GM18499 (cell line): ENCODE data around the gene MYO5A.
"Not testable (repeated sequence)": the region's sequence is repeated elsewhere in the genome, so short reads cannot be mapped to it uniquely, and the experiment has no call there.

Source experiments
- ATAC-seq: cut with Tn5 transposase; IDR thresholded peaks from one replicate; pipeline ENCODE4 v1.9.1; 2021; ENCODE audit warnings: moderate number of reproducible peaks; ENCODE audit not compliant: insufficient read depth, unreplicated experiment

Gene MYO5A

DNA sequence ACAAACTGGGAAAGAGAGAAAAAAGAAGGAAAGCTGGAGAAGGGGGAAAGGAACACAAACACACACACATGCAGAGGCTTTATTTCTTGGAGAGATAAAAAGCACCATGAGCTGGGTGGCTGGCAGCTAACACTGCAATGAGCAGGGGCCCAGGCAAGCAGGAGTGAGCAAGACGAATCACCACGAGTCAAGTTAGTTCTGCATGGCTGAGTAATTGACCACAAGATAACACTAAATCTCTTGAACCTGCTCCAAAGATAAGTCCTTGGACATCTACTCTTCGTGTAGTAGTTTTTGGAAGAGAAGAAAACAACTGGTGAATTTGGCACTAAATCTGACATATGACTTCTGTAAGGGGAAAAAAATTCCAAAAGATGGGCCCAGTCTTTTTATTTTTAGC, 100.9 kb downstream of the MYO5A start:
- no peak for ATAC-seq

DNA sequence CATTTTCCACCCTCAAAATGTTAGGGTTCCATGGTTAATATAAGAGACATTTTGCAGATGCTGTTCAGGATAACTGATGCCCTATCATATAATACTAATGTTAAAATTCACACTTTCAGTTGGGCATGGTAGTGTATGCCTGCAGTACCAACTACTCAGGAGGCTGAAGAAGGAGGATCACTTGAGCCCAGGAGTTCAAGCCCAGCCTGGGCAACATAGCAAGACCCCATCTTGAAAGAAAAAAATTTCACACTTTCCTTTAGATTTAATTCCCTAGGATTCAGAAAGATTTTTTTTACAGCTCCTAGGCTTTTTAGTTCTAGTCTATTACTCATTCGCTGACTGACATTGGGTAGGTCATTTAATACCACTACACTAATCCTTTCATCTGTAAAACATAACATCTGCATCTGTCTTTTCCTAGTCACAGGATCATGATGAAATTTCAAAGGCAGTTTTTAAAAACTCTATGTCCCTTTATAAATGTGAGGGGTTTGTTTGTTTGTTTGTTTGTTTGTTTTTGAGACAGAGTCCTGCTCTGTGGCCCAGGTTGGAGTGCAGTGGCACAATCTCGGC, 103.7 kb downstream of the MYO5A start:
- ATAC-seq, result no peak

DNA sequence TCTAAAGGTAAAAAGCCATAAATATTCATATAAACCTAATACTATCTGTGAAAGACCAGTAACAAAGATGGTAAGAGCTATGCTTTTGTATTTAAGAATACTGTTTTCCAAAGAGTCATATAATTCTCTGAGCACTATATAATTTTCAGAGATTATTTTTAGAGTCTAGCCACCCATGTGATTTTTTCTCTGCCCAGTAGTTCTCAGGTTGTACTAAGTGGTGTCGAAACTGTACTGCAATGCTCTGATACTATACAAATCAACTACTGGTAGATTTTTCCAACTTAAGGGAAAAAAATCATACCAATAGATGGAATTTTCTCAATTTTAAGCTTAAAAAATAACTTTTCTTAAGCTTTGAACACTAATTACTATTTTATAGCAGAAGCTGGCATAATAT, 104.8 kb downstream of the MYO5A start:
- ATAC-seq, result no peak

DNA sequence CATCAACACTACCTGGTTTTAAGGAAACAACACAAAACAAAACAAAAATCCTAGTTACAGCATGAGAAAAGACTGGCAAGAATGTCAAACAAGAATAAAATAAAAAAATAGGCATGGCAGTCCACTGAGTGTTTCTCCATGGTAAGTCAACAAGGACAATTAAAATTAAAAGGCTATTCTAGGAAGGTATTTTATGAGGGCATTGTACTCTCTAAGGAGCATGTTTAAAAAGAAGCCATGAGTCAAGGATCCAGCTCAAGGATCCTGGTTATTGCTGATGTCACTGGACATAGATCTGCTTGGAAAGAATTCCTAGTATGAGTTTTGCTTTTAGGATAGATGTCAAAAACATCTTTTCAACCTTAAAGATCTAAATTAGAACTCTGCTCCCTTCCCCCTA, 106.7 kb downstream of the MYO5A start:
- no peak for ATAC-seq

DNA sequence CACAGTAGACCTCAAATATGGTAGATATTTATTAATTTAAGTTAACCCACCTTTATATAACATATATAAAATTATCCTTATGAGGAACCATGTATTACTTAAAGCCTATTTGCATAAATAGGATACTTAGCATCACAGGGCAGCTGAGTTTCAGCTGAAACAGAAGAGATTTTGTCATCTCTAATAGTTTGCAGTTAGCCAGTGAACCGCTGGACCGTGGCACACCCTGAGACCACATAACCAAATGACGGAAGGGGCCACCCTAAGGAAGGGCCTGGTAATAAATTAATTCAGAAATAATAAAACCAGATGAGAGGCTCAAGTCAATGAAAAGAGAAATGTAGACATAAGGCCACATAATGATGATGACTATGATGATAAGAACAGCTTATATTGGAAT, 107.7 kb downstream of the MYO5A start:
- ATAC-seq, result no peak

DNA sequence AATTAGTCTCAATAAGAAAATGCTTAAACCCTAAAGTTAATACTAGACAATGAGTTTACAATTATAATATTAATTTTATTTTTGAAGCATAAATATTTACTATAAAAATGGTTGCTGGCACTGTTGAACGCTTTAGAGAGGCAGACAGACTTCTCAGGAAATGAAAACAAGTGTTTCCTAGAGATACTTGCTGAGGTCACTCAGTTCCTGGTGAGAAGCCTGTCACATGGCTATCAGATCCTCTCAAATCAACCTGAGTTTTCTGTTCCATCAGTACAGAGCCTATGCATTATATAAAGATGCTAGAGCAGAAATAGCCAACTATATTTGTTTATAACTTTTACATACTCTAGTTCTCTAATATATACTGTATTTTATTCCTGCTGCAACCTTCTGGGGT, 109.2 kb downstream of the MYO5A start:
- no peak for ATAC-seq

DNA sequence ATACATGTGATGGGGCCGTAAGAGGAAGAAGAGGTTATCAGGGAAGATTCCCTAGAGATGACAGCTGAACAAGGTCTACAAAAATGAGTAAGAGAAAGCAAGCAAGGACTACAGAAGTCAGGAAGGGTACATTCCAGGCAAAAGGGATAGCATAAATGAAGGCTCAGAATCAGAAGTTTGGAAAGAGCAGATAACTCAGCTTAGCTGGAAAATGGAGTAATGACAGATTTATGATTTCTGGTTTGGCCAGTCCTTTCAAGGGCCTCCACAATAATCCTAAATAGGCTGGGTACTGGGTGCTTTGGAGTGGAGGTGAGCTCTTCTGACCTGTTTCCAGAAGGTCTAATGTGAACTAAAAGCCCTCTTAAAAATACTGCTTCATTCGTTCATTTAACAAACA, 110.7 kb downstream of the MYO5A start:
- no peak for ATAC-seq

DNA sequence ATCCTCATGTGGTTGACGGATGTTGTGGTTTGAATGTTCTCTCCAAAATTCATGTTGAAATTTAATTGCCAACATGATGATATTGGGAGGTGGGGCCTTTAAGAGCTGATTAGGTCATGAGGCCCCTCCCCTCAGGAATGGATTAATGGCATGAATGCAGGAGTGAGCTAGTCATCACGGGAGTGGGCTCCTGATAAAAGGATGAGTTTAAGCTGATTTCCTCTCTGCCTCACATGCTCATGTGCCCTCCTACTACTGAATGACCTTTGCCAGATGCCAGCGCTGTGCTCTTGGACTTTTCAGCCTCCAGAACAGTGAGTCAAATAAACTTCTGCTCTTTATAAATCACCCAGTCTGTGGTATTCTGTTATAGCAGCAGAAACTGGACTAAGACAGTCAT, 111.2 kb downstream of the MYO5A start:
- ATAC-seq, result no peak

DNA sequence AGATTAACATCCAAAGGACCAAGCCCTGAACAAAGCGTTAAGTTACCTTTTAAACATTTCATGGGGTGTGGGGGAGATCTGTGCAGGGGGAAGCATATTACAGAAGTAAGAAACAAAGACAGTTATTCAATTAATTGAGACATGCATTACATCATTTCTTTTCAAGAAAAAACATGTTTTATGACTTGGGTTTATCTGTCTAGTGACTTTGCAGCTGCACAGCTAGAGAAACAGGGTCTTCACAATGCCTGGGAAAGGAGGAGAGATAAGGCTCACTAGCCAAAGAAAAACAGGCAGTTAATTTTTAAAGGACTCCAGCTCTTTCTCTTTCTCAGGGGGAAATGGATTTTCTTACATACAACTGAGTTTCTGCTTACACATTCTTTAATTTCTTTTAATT, 112.1 kb downstream of the MYO5A start:
- not testable (repeated sequence) for ATAC-seq

DNA sequence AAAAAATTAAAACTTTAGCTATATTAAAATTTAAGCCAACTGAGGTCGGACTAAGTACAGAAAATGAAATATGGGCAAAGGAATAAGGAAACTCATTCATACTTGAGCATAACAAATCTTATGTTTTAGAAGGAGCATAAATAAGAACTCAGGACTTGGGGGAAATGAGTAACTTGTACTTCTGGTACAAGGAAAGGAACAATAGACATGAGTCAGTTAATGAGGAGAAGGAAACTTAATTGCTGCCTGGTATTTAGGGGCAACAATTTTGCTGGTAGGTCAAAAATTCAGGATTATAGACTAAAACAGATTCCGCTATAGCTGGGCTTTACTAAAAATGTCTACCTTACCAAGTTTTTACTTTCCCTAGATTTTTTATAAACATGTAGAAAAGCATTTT, 113.1 kb downstream of the MYO5A start:
- no peak for ATAC-seq

DNA sequence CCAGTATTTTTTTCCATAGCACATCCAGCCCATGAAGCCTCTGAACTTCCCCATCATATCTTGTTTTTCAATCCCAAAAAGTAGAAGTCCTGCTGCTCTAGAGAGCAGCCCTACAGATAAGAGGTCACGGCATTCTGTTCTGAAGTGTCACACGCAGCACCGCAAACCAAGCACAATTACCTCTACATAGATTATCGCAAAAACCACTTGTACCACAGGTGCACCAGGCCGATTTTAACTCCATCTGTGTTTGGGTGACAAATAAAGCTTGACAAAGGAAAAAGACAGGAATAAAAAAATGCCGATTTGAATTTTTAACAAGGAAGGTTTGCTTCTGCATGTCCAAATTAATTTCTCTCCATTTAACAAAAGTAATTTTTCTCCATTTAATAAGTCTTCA, 113.7 kb downstream of the MYO5A start:
- no peak for ATAC-seq

DNA sequence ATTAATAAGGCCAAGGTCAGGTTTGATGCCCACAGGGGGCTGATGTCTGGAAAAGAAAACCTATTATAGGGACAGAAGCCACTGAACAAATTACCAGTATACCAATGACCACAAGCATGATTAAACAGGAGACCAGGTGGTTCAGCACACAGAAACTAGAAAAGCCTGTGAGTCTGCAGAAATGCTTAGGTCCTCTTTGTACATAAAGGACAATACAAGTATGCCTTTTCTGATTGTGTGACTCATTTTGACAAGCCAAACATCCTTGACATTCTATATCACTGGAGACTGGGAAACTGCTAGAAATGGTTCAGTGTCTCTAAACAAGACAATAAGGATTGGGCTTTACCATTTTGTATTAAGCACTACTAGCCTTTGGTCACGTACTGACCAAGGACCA, 119.9 kb downstream of the MYO5A start:
- ATAC-seq, result no peak

DNA sequence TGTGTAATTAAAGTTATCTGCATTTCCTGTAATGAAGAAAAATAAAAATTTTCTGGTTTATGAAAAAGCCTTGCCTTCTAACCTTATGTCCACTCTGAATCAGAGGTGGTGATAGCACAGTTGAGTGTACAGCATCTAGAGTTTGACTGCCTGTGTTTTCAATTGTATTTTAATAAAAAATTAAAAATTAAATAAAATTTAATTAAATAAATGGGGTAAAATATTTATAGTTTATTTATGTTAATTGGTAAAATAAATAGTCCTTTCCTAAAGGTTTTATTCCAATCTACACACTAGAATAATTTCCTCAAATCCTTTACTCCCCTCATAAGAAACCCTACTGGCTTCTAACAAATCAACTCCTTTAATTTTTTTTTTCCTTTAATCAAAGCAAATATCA, 121.3 kb downstream of the MYO5A start:
- ATAC-seq, result no peak

DNA sequence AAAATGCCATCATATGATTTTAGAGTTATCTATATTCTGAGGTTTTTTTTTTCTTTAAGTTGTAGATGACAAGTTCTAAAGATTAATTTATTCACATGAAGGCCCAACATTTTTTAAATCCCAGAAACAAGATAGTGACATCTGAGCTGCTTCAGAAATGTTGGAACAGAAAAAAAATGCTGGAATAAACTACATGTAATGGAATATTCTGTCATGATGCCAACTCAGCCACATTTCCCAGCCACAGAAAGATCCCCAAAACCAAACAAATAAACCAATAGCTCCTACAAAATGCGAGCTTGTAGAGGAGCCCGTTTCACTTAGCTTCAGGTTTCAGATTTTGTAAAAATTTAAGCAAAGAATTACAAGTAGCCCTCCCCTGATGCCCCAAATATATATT, 122.1 kb downstream of the MYO5A start:
- ATAC-seq, result no peak

DNA sequence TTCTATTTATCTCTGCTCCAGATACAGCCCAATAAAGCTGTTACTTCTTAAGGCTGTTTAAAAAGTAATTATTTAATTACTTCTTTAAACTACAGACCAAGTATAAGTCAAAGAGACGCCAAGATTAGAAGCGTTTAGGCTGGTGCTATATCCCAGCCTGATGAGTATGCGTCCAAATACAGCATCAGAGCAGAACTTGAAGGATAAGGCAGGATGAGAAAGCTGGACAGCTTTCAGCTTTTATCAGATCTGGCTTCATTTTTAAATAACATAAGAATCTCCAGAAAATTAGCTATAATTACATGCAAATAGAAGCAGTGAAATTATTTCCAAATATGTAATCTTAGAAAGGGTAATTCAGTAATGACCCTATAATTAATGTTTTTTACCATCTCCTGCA, 122.8 kb downstream of the MYO5A start:
- ATAC-seq, result no peak

DNA sequence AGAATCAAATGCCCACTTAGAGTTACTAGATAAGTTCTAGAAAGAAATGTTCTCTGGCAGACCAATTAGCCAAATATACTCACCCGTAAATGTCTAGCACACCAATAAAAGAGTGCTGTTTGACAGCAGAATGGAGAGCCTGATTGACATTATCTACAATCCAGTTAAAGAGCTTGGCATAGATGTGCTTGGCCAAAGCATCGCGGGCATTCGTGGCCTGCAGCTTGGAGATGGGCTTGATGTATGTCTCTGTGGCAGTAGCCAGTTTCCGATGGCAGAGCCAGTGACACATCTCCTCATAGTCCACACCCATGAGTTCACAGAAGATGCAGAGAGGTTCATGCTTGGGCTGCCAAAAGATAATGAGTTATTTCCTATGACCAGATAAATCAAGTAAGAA, 131.6 kb downstream of the MYO5A start:
- no peak for ATAC-seq

DNA sequence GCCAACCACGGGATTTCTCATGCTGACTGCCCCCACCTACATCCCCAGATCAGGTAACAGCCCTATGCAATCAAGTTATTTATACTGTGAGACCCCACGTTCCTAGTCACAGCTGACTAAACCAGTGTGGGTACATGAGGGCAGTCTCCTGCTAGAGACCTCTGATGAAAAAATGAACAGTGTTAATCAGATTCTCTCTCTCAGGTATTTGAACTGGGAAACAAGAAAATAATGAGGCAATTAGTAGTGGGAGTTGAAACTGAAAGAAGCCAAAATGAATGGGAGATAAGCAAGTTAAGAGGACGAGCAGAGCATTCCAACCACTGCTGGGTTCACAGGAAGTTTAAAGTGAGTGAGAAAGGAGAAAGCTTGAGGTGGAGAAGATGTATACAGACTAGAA, 134.6 kb downstream of the MYO5A start:
- ATAC-seq, result no peak

DNA sequence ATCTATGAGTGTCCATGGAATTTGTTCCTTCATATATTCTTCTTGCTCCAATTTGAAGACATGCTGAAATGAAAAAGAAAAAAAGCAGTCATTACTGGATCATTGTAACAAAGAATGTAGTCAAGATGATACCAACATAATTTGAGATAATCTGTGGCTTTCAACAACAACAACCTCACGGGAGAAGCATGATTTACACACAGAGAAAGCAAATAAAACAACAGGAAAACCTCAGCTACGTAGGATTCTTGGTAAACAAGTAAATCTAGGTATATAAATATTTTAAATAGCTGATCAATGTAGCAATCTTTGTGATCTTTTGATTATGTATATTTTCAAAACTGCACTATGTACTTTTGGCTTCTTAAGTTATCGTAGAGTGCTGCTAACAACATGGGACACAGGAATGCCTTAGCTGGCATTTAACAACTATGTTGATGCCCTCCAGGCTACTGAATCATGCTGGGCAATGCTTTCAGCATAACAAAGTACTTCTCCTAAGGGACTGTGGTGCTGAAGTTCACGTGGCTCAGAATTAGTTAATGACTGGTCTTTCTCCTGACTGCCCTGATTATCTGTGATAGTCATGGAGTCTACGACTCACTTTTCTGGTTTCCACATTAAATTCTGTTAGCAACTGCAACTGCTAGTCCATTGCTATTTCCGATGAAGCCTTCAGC, 136.5 kb downstream of the MYO5A start:
- ATAC-seq, result no peak

DNA sequence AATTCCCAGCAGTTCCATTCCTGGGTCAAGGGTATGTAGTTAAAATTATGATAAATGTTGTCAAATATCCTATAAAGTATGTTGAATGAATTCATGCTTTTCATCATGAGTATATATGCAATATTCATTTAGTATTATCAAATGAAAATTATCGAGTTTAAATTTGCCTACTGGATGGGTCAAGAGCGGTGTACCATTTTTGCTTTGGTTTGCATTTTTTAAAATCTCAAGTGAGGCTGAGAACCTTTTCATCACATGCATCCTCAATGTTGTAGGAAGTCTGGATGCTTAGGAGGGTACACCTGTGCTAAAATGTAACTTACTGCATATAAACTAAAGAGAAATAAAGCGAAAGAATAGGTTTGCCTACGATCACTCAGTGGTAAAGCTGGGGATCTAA, 137.6 kb downstream of the MYO5A start:
- no peak for ATAC-seq

DNA sequence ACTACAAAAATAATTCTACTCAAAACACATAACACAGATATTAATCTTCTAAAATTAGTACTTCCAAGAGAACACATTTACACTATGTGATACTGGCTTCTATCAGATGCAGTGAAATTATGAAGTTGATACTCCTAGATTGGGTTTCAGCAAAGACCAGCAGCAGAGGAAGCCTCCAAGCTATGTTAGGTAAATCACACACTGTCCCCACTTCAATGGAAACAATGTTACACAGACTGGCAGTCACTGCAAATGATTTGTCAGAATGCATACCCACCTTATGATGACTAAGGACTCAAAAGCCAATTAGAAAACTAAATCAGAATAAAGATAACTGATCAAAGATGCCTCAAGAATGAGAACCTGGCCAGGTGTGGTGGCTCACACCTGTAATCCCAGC, 143.0 kb downstream of the MYO5A start:
- no peak for ATAC-seq

DNA sequence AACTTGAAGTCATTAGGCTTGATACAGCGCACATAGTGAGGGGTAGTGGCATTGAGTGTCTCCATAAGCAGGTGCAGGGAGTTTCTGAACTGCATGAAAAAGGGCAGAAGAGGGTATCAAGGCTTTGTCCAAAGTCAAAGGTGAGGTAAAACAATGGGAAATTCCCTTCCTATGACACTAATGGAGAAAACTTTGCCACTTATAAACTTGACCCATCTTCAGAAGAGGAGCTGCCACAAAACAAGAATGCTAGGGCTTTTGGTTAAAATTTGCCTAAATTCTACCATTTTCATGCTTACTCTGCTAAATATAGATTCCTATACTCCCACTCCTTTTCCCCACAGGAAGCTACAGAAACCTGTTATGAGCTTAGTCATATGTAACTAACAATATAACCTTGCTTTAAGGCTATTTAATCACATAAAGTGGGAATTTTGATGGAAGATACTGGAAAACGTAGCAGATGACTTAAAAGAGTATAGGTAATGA, 145.5 kb downstream of the MYO5A start:
- no peak for ATAC-seq

DNA sequence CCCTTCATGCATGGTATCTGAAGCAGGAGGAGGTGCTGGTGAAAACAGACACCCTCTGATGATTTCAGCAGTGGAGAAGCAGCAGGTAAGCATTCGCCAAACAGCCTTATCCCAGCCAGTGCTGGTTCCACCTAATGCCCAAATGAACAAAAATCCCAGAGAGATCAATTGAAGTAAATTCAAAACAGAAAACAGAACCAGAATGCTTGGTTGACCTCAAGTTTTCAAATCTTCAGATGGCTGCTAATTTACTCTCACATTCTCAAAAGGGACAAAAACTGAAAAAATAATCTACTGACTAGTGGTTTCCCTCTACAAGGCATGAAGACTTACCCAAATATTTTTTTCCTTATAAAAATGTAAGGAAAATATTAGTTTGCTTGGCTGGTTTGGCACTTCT, 146.0 kb downstream of the MYO5A start:
- ATAC-seq, result no peak
